Measurements from ENCODE around the gene ASCL5.

ASCL5 gene

GRCh38 chr1:201110616-201111015, 16.4 kb downstream of the ASCL5 start:
- no peak for DNase-seq (ENCODE audit: low spot score)

GRCh38 chr1:201110138-201110537, 16.8 kb downstream of the ASCL5 start:
- DNase-seq (ENCODE audit: low spot score), result no peak

- DNase-seq (ENCODE audit: low spot score), result no peak
Observed at GRCh38 chr1:201109651-201110050, 17.3 kb downstream of the ASCL5 start.

GRCh38 chr1:201108614-201109013, 18.4 kb downstream of the ASCL5 start:
- no peak for DNase-seq (ENCODE audit: low spot score)

- DNase-seq (ENCODE audit: low spot score), result no peak
Observed at GRCh38 chr1:201105688-201106087, 21.3 kb downstream of the ASCL5 start.

GRCh38 chr1:201104141-201104540, 22.8 kb downstream of the ASCL5 start:
- no peak for DNase-seq (ENCODE audit: low spot score)

GRCh38 chr1:201103666-201104065, 23.3 kb downstream of the ASCL5 start:
- no peak for DNase-seq (ENCODE audit: low spot score)

GRCh38 chr1:201100169-201100930, 26.6 kb downstream of the ASCL5 start:
- DNase-seq (ENCODE audit: low spot score), result no peak

GRCh38 chr1:201098992-201099677, 27.8 kb downstream of the ASCL5 start:
- no peak for DNase-seq (ENCODE audit: low spot score)

GRCh38 chr1:201096977-201097856, 29.8 kb downstream of the ASCL5 start:
- no peak for DNase-seq (ENCODE audit: low spot score)

GRCh38 chr1:201096041-201096461, 30.9 kb downstream of the ASCL5 start:
- DNase-seq (ENCODE audit: low spot score), result no peak

- no peak for DNase-seq (ENCODE audit: low spot score)
Observed at GRCh38 chr1:201095581-201095980, 31.4 kb downstream of the ASCL5 start.

GRCh38 chr1:201094832-201095231, 32.2 kb downstream of the ASCL5 start:
- DNase-seq (ENCODE audit: low spot score), result no peak

GRCh38 chr1:201093962-201094361, 33.0 kb downstream of the ASCL5 start:
- no peak for DNase-seq (ENCODE audit: low spot score)

- no peak for DNase-seq (ENCODE audit: low spot score)
Observed at GRCh38 chr1:201093561-201093960, 33.4 kb downstream of the ASCL5 start.

- DNase-seq (ENCODE audit: low spot score), result no peak
Observed at GRCh38 chr1:201092738-201093137, 34.2 kb downstream of the ASCL5 start.

- no peak for DNase-seq (ENCODE audit: low spot score)
Observed at GRCh38 chr1:201091256-201091655, 35.7 kb downstream of the ASCL5 start.

GRCh38 chr1:201090541-201090940, 36.4 kb downstream of the ASCL5 start:
- no peak for DNase-seq (ENCODE audit: low spot score)

GRCh38 chr1:201089596-201089995, 37.4 kb downstream of the ASCL5 start:
- DNase-seq (ENCODE audit: low spot score), result no peak

- no peak for DNase-seq (ENCODE audit: low spot score)
Observed at GRCh38 chr1:201088901-201089525, 38.0 kb downstream of the ASCL5 start.

- DNase-seq (ENCODE audit: low spot score), result no peak
Observed at GRCh38 chr1:201088395-201088794, 38.6 kb downstream of the ASCL5 start.
